GM12878 (cell line): ENCODE results near the gene AP3B1. TPM values are rescaled to one million over a fixed set of nuclear protein-coding genes. Genes with fewer than 3 reads are reported as not detected.

Experiments
- BCL11A ChIP-seq: IDR thresholded peaks from 2 replicates; pipeline ENCODE4 v1.6.1; 2011; ENCODE audit warnings: low read depth, low read length
- BCL3 ChIP-seq: IDR thresholded peaks from 2 replicates; pipeline ENCODE4 v1.6.1; 2011; ENCODE audit warnings: borderline replicate concordance, low read depth, mild to moderate bottlenecking, moderate library complexity, low read length; ENCODE audit not compliant: insufficient read depth, poor library complexity, severe bottlenecking
- BMI1 ChIP-seq: fragments of 450-650 bp; IDR thresholded peaks from 2 replicates; pipeline ENCODE4 v1.6.1; 2016; ENCODE audit warnings: mild to moderate bottlenecking, moderate library complexity, borderline replicate concordance
- CREM ChIP-seq: IDR thresholded peaks from 2 replicates; pipeline ENCODE4 v1.6.1; 2014; ENCODE audit warnings: antibody characterized with exemption, low read depth
- DPF2 ChIP-seq: fragments of 450-650 bp; IDR thresholded peaks from 2 replicates; pipeline ENCODE4 v1.6.1; 2017; ENCODE audit warnings: mild to moderate bottlenecking
- ETV6 ChIP-seq, 2 experiments: fragments of 450-650 bp in 1 of 2; IDR thresholded peaks in 1 of 2; conservative IDR thresholded peaks in 1 of 2; 2 replicates each; pipeline ENCODE4 v1.6.1; 2014; ENCODE audit warnings: antibody characterized with exemption in 1 of 2, borderline replicate concordance in 1 of 2, low read depth in 1 of 2, mild to moderate bottlenecking in 1 of 2, moderate library complexity in 1 of 2
- FOXM1 ChIP-seq: IDR thresholded peaks from 2 replicates; pipeline ENCODE4 v1.6.1; 2012; ENCODE audit warnings: low read depth, mild to moderate bottlenecking, inconsistent platforms, low read length, moderate library complexity
- IKZF1 ChIP-seq: fragments of 450-650 bp; conservative IDR thresholded peaks from 2 replicates; pipeline ENCODE4 v1.6.1; 2017; ENCODE audit warnings: antibody characterized with exemption, mild to moderate bottlenecking
- IKZF2 ChIP-seq, 2 experiments: fragments of 450-650 bp; IDR thresholded peaks; 2 replicates each; pipeline ENCODE4 v1.6.1; 2017; ENCODE audit warnings: mild to moderate bottlenecking in 2 of 2, moderate library complexity in 2 of 2
- IRF4 ChIP-seq: IDR thresholded peaks from 2 replicates; pipeline ENCODE4 v1.6.1; 2011; ENCODE audit warnings: low read depth, low read length
- JUNB ChIP-seq: IDR thresholded peaks from 2 replicates; pipeline ENCODE4 v1.6.1; 2016; ENCODE audit warnings: antibody characterized with exemption, mild to moderate bottlenecking
- MEF2A ChIP-seq: IDR thresholded peaks from 2 replicates; pipeline ENCODE4 v1.6.1; 2011; ENCODE audit warnings: low read depth, mild to moderate bottlenecking, low read length, moderate library complexity; ENCODE audit not compliant: insufficient read depth
- MEF2B ChIP-seq: fragments of 450-650 bp; IDR thresholded peaks from 2 replicates; pipeline ENCODE4 v1.6.1; 2018; ENCODE audit warnings: mild to moderate bottlenecking, moderate library complexity; ENCODE audit not compliant: partially characterized antibody, poor library complexity, severe bottlenecking
- MTA2 ChIP-seq: fragments of 450-650 bp; IDR thresholded peaks from 2 replicates; pipeline ENCODE4 v1.6.1; 2016; ENCODE audit warnings: low read depth, mild to moderate bottlenecking, moderate library complexity
- MXI1 ChIP-seq: fragments of 150-350 bp; IDR thresholded peaks from 2 replicates; pipeline ENCODE4 v1.6.1; 2011; ENCODE audit warnings: low read depth, mild to moderate bottlenecking, inconsistent platforms, low read length, improper control_type of control experiment
- NFIC ChIP-seq: IDR thresholded peaks from 2 replicates; pipeline ENCODE4 v1.6.1; 2012; ENCODE audit warnings: low read depth, mild to moderate bottlenecking, inconsistent platforms, low read length, moderate library complexity
- NFXL1 ChIP-seq: fragments of 450-650 bp; IDR thresholded peaks from 2 replicates; pipeline ENCODE4 v1.6.1; 2017; ENCODE audit warnings: antibody characterized with exemption, mild to moderate bottlenecking, borderline replicate concordance
- NR2C1 ChIP-seq: fragments of 450-650 bp; IDR thresholded peaks from 2 replicates; pipeline ENCODE4 v1.6.1; 2017; ENCODE audit warnings: antibody characterized with exemption, mild to moderate bottlenecking, moderate library complexity
- RELB ChIP-seq: fragments of 450-650 bp; IDR thresholded peaks from 2 replicates; pipeline ENCODE4 v1.6.1; 2017; ENCODE audit warnings: low read depth, mild to moderate bottlenecking, moderate library complexity
- RUNX3 ChIP-seq: IDR thresholded peaks from 2 replicates; pipeline ENCODE4 v1.6.1; 2012; ENCODE audit warnings: low read length, inconsistent platforms
- SKIL ChIP-seq: fragments of 450-650 bp; IDR thresholded peaks from 2 replicates; pipeline ENCODE4 v1.6.1; 2017; ENCODE audit warnings: mild to moderate bottlenecking, low read depth, inconsistent platforms; ENCODE audit not compliant: poor library complexity, severe bottlenecking
- TCF7 ChIP-seq: IDR thresholded peaks from 2 replicates; pipeline ENCODE4 v1.6.1; 2014; ENCODE audit warnings: antibody characterized with exemption, borderline replicate concordance
- ZBED1 ChIP-seq: IDR thresholded peaks from 2 replicates; pipeline ENCODE4 v1.6.1; 2016; ENCODE audit warnings: borderline replicate concordance
- ZNF24 ChIP-seq: fragments of 450-650 bp; IDR thresholded peaks from 2 replicates; pipeline ENCODE4 v1.6.1; 2017; ENCODE audit warnings: antibody characterized with exemption, mild to moderate bottlenecking
- ZNF622 ChIP-seq: fragments of 450-650 bp; IDR thresholded peaks from 2 replicates; pipeline ENCODE4 v1.6.1; 2017; ENCODE audit warnings: mild to moderate bottlenecking, inconsistent platforms
- polyA plus RNA-seq, 11 experiments: library from polyadenylated mRNA; depleted of rRNA in 4 of 11; unstranded in 6 of 11; stranded (reverse) in 5 of 11; fragments of >200 nt; fragmentation: Nextera tagmentation in 4 of 11; fragmentation: Illumina TruSeq in 1 of 11; extraction: Ambion mirVana in 4 of 11; extraction: Trizol in 1 of 11; gene quantifications; 1 replicate in 1 of 11; 2 replicates in 10 of 11; pipeline versions ENCODE4 v1.2.1 to v1.2.3, GENCODE V29; 2011 to 2016; ENCODE audit warnings: inconsistent platforms in 2 of 11, missing spikeins in 2 of 11, low read depth in 1 of 11
- total RNA-seq, 4 experiments: library from RNA; depleted of rRNA in 3 of 4; stranded (reverse); fragments of >200 nt in 3 of 4; fragmentation: Illumina TruSeq in 1 of 4; extraction: Trizol in 1 of 4; gene quantifications; 2 replicates each; pipeline versions ENCODE4 v1.2.1 to v1.2.3, GENCODE V29; 2013 to 2021

AP3B1 gene
- total and polyA plus RNA-seq, 10 of the 15 experiments (the other 5 are each of a cell fraction or from before 2014, with no cell fraction given) = 30.9 to 70.8 (median 46.0) TPM

- TF ChIP-seq MTA2 = peak; percentile 68; the same call in 1 of the 2 replicates
- 0 out of 2 replicates have a peak, but pooled peaks have one; percentile 44 for TF ChIP-seq ZBED1
- peak; percentile 67 for TF ChIP-seq CREM
- TF ChIP-seq SKIL = peak; percentile 55
- TF ChIP-seq IRF4 = peak; percentile 23; the same call in 1 of the 2 replicates
- peak; percentile 68 for TF ChIP-seq DPF2
- TF ChIP-seq MEF2B = peak; percentile 85
- TF ChIP-seq BCL3 = no peak
- TF ChIP-seq ZNF622 = no peak
- peak; percentile 78; the same call in 1 of the 2 replicates for TF ChIP-seq RELB
- 0 out of 2 replicates have a peak, but pooled peaks have one; percentile 9 for TF ChIP-seq TCF7
- TF ChIP-seq FOXM1 = 0 out of 2 replicates have a peak, but pooled peaks have one; percentile 54
- TF ChIP-seq MXI1 = no peak
- TF ChIP-seq IKZF2 (IDR thresholded peaks at IDR 0.05) = peak; percentile 37 to 62; a peak in 3 of 4 replicates
- TF ChIP-seq BMI1 = 0 out of 2 replicates have a peak, but pooled peaks have one; percentile 33
- peak; percentile 82 for TF ChIP-seq MEF2A
- TF ChIP-seq NR2C1 = 0 out of 2 replicates have a peak, but pooled peaks have one; percentile 14
- TF ChIP-seq ETV6 (conservative IDR thresholded peaks at IDR 0.05 in 1 of 2, IDR thresholded peaks at IDR 0.05 in 1 of 2; ENCODE audit: borderline replicate concordance in 1 of 2, low read depth in 1 of 2) = peak in 1 of 2 experiments; percentile 68; a peak in 1 of 4 replicates
- peak; percentile 7; the same call in 1 of the 2 replicates for TF ChIP-seq ZNF24
- peak; percentile 78 for TF ChIP-seq NFIC
- peak; percentile 42; the same call in 1 of the 2 replicates for TF ChIP-seq RUNX3
- TF ChIP-seq JUNB = peak; percentile 88
- peak; percentile 61; the same call in 1 of the 2 replicates for TF ChIP-seq BCL11A
- no peak for TF ChIP-seq NFXL1
- TF ChIP-seq IKZF1 = peak; percentile 41; the same call in 1 of the 2 replicates
- TF ChIP-seq, all 136 proteins: peak for 31
Observed at GRCh38 chr5:78109891-78110324, 184.6 kb downstream of the AP3B1 start (continued).
